HepG2 (cell line): ENCODE results near the gene TDP2. TPM values are rescaled to one million over a fixed set of nuclear protein-coding genes. Genes with fewer than 3 reads are reported as not detected.
A peak's percentile ranks its signal among the peaks of the same experiment; 100 is the strongest.

Experiments used
- ATRX ChIP-seq: sonication (generic); formaldehyde crosslinking; IDR thresholded peaks from 2 replicates; pipeline ENCODE4 v1.4.0; 2020; ENCODE audit warnings: missing genetic modification reagents, borderline replicate concordance
- ETV5 ChIP-seq: IDR thresholded peaks from 2 replicates; pipeline ENCODE4 v1.6.1; 2018; ENCODE audit warnings: missing biosample characterization, missing genetic modification reagents, inconsistent platforms, borderline replicate concordance
- HMGXB4 ChIP-seq, 2 experiments: sonication (generic) in 1 of 2; formaldehyde crosslinking in 1 of 2; IDR thresholded peaks; 2 replicates each; pipeline versions ENCODE4 v1.4.0 to v1.6.1; 2018 to 2020; ENCODE audit warnings: missing genetic modification reagents in 2 of 2, borderline replicate concordance in 1 of 2, low read depth in 1 of 2, mild to moderate bottlenecking in 1 of 2, missing biosample characterization in 1 of 2
- HNF4A ChIP-seq: sonication (generic); formaldehyde crosslinking; IDR thresholded peaks from 2 replicates; pipeline ENCODE4 v1.4.0; 2020; ENCODE audit warnings: missing genetic modification reagents
- KAT2B ChIP-seq: fragments of 150-350 bp; IDR thresholded peaks from 2 replicates; pipeline ENCODE4 v1.6.1; 2014; ENCODE audit warnings: low read depth, low read length, borderline replicate concordance
- NCOA5 ChIP-seq: sonication (generic); formaldehyde crosslinking; IDR thresholded peaks from 2 replicates; pipeline ENCODE4 v1.4.0; 2020; ENCODE audit warnings: missing genetic modification reagents
- NONO ChIP-seq, 2 experiments: fragments of 450-650 bp in 1 of 2; sonication (generic) in 1 of 2; formaldehyde crosslinking in 1 of 2; IDR thresholded peaks in 1 of 2; conservative IDR thresholded peaks in 1 of 2; 2 replicates each; pipeline versions ENCODE4 v1.6.1 to v1.8.0; 2017 to 2022; ENCODE audit warnings: mild to moderate bottlenecking in 1 of 2, missing genetic modification reagents in 1 of 2, moderate library complexity in 1 of 2
- NR2C2 ChIP-seq: sonication (generic); formaldehyde crosslinking; IDR thresholded peaks from 2 replicates; pipeline ENCODE4 v1.4.0; 2020; ENCODE audit warnings: missing genetic modification reagents, mild to moderate bottlenecking, moderate library complexity, borderline replicate concordance
- PTBP1 ChIP-seq: fragments of 200-400 bp; formaldehyde crosslinking; IDR thresholded peaks from 2 replicates; pipeline ENCODE4 v1.6.1; 2018; ENCODE audit warnings: low read length, low read depth; ENCODE audit not compliant: poor library complexity, severe bottlenecking
- REXO4 ChIP-seq: sonication (generic); formaldehyde crosslinking; IDR thresholded peaks from 2 replicates; pipeline ENCODE4 v1.8.0; 2022; ENCODE audit warnings: missing genetic modification reagents, mild to moderate bottlenecking, borderline replicate concordance
- SMAD1 ChIP-seq: sonication (generic); formaldehyde crosslinking; IDR thresholded peaks from 2 replicates; pipeline ENCODE4 v1.4.0; 2020; ENCODE audit warnings: missing genetic modification reagents, low read depth, mild to moderate bottlenecking, borderline replicate concordance
- SYNCRIP ChIP-seq: fragments of 200-400 bp; formaldehyde crosslinking; IDR thresholded peaks from 2 replicates; pipeline ENCODE4 v1.6.1; 2018; ENCODE audit warnings: mild to moderate bottlenecking, low read depth, low read length; ENCODE audit not compliant: insufficient read depth
- U2AF1 ChIP-seq: fragments of 200-400 bp; formaldehyde crosslinking; optimal IDR thresholded peaks from 2 replicates; pipeline ENCODE3; 2017; ENCODE audit warnings: mild to moderate bottlenecking, low read depth, low read length
- ZNF225 ChIP-seq: sonication (generic); formaldehyde crosslinking; IDR thresholded peaks from 2 replicates; pipeline ENCODE4 v1.4.0; 2020; ENCODE audit warnings: mild to moderate bottlenecking, missing genetic modification reagents
- ZNF292 ChIP-seq: sonication (generic); formaldehyde crosslinking; IDR thresholded peaks from 2 replicates; pipeline ENCODE4 v1.8.1; 2022; ENCODE audit warnings: mild to moderate bottlenecking, low read depth, missing genetic modification reagents, borderline replicate concordance
- ZNF326 ChIP-seq: sonication (generic); formaldehyde crosslinking; IDR thresholded peaks from 2 replicates; pipeline ENCODE4 v1.4.0; 2020; ENCODE audit warnings: missing genetic modification reagents, borderline replicate concordance
- ZNF44 ChIP-seq: sonication (generic); formaldehyde crosslinking; IDR thresholded peaks from 2 replicates; pipeline ENCODE4 v1.5.1; 2020; ENCODE audit warnings: mild to moderate bottlenecking, missing genetic modification reagents
- ZNF597 ChIP-seq: sonication (generic); formaldehyde crosslinking; IDR thresholded peaks from 2 replicates; pipeline ENCODE4 v1.5.0; 2020; ENCODE audit warnings: missing genetic modification reagents
- ZNF713 ChIP-seq: sonication (generic); formaldehyde crosslinking; IDR thresholded peaks from 2 replicates; pipeline ENCODE4 v1.4.0; 2020; ENCODE audit warnings: mild to moderate bottlenecking, missing genetic modification reagents
- ZNF83 ChIP-seq: sonication (generic); formaldehyde crosslinking; IDR thresholded peaks from 2 replicates; pipeline ENCODE4 v1.4.0; 2020; ENCODE audit warnings: missing genetic modification reagents, mild to moderate bottlenecking, borderline replicate concordance
- polyA plus RNA-seq, 8 experiments: library from polyadenylated mRNA; depleted of rRNA in 3 of 8; stranded (reverse) in 7 of 8; unstranded in 1 of 8; fragments of >200 nt; fragmentation: Illumina TruSeq in 4 of 8; extraction: Trizol in 4 of 8; gene quantifications; 2 replicates each; pipeline versions ENCODE4 v1.2.1 to v1.2.3, GENCODE V29; 2011 to 2016; ENCODE audit warnings: low read depth in 4 of 8, missing spikeins in 1 of 8, mixed read lengths in 1 of 8; ENCODE audit not compliant: insufficient read depth in 1 of 8
- total RNA-seq, 5 experiments: library from RNA; depleted of rRNA; stranded (reverse); fragments of >200 nt; fragmentation: Illumina TruSeq; extraction: Trizol; gene quantifications; 2 replicates each; pipeline ENCODE4 v1.2.3, GENCODE V29; 2016; ENCODE audit warnings: low read depth in 1 of 5
- TF ChIP-seq, protein P1 (sequence below), 2 experiments: fragments of 450-650 bp in 1 of 2; sonication (generic) in 1 of 2; formaldehyde crosslinking; IDR thresholded peaks; 2 replicates each; pipeline versions ENCODE4 v1.5.0 to v1.8.0; 2020 to 2022; ENCODE audit warnings: mild to moderate bottlenecking in 1 of 2, missing genetic modification reagents in 1 of 2
- TF ChIP-seq, protein P2 (sequence below): IDR thresholded peaks from 2 replicates; pipeline ENCODE4 v1.6.1; 2012; ENCODE audit warnings: inconsistent platforms
- TF ChIP-seq, protein P3 (sequence below): sonication (generic); formaldehyde crosslinking; IDR thresholded peaks from 2 replicates; pipeline ENCODE4 v1.8.0; 2022; ENCODE audit warnings: mild to moderate bottlenecking, missing genetic modification reagents, borderline replicate concordance

The TDP2 gene
- total and polyA plus RNA-seq, 2 of the 13 experiments (the other 11 are each of a cell fraction or from before 2014, with no cell fraction given): 30.5 to 42.6 TPM

GRCh38 chr6:24666641-24667377 lies at the start of gene TDP2, which contains the start of gene ACOT13 (continued):
- no peak for TF ChIP-seq ZNF83 (CRISPR knock-in tag)
- peak; percentile 95 to 97 for TF ChIP-seq HMGXB4 (CRISPR knock-in tag; IDR thresholded peaks at IDR 0.05; ENCODE audit: borderline replicate concordance in 1 of 2, low read depth in 1 of 2)
- no peak for TF ChIP-seq NCOA5 (CRISPR knock-in tag)
- TF ChIP-seq ZNF225 (CRISPR knock-in tag): no peak
- TF ChIP-seq, protein P1, sequence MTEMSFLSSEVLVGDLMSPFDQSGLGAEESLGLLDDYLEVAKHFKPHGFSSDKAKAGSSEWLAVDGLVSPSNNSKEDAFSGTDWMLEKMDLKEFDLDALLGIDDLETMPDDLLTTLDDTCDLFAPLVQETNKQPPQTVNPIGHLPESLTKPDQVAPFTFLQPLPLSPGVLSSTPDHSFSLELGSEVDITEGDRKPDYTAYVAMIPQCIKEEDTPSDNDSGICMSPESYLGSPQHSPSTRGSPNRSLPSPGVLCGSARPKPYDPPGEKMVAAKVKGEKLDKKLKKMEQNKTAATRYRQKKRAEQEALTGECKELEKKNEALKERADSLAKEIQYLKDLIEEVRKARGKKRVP (CRISPR knock-in tag; IDR thresholded peaks at IDR 0.05): peak in 1 of 2 experiments; percentile 69; a peak in 2 of 4 replicates
- TF ChIP-seq SMAD1: peak; percentile 94
- TF ChIP-seq ZNF326 (CRISPR knock-in tag): no peak
- TF ChIP-seq NR2C2 (CRISPR knock-in tag): peak; percentile 91
- TF ChIP-seq NONO (IDR thresholded peaks at IDR 0.05): no peak
- peak; percentile 99 for TF ChIP-seq NONO (CRISPR knock-in tag; conservative IDR thresholded peaks at IDR 0.05)
- TF ChIP-seq REXO4: no peak
- TF ChIP-seq ATRX (CRISPR knock-in tag): no peak
- TF ChIP-seq ETV5: peak; percentile 63
- peak; percentile 96 for TF ChIP-seq ZNF292 (CRISPR knock-in tag)
- peak; percentile 95 for TF ChIP-seq HNF4A
- TF ChIP-seq SYNCRIP: no peak
- no peak for TF ChIP-seq KAT2B
- TF ChIP-seq ZNF44 (CRISPR knock-in tag): no peak
- TF ChIP-seq ZNF713 (CRISPR knock-in tag): 0 out of 2 replicates have a peak, but pooled peaks have one; percentile 38
- TF ChIP-seq, protein P2, sequence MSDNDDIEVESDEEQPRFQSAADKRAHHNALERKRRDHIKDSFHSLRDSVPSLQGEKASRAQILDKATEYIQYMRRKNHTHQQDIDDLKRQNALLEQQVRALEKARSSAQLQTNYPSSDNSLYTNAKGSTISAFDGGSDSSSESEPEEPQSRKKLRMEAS: peak; percentile 87
- TF ChIP-seq, protein P3, sequence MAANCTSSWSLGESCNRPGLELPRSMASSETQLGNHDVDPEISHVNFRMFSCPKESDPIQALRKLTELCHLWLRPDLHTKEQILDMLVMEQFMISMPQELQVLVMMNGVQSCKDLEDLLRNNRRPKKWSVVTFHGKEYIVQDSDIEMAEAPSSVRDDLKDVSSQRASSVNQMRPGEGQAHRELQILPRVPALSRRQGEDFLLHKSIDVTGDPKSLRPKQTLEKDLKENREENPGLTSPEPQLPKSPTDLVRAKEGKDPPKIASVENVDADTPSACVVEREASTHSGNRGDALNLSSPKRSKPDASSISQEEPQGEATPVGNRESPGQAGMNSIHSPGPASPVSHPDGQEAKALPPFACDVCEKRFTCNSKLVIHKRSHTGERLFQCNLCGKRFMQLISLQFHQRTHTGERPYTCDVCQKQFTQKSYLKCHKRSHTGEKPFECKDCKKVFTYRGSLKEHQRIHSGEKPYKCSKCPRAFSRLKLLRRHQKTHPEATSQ (CRISPR knock-in tag): peak; percentile 10; the same call in 1 of the 2 replicates
- TF ChIP-seq PTBP1: peak; percentile 95
- TF ChIP-seq ZNF597 (CRISPR knock-in tag): no peak
- peak; percentile 53 for TF ChIP-seq U2AF1
